T-helper 1 cell treated with Interleukin-12 subunit alpha and Interleukin-12 subunit beta and Interleukin-4 antibody, amounts not matched to agents 30 μg/mL and 1 μg/mL, for 36 hours (primary cell): ENCODE measurements around the gene PIH1D1.

ENCODE experiments used
- H3K27ac Mint-ChIP-seq: one replicate; pipeline ENCODE4 v1.8.0; 2021; ENCODE audit warnings: mild to moderate bottlenecking, mixed read lengths
- H3K27me3 Mint-ChIP-seq: one replicate; pipeline ENCODE4 v1.8.0; 2021; ENCODE audit warnings: low read depth, mixed read lengths
- H3K36me3 Mint-ChIP-seq: one replicate; pipeline ENCODE4 v1.8.0; 2021; ENCODE audit warnings: low read depth, mixed read lengths
- H3K4me1 Mint-ChIP-seq: one replicate; pipeline ENCODE4 v1.8.0; 2021; ENCODE audit warnings: low read depth, mixed read lengths
- H3K4me3 Mint-ChIP-seq: one replicate; pipeline ENCODE4 v1.8.0; 2021; ENCODE audit warnings: mild to moderate bottlenecking, moderate library complexity, mixed read lengths
- H3K9me3 Mint-ChIP-seq: one replicate; pipeline ENCODE4 v1.8.0; 2021; ENCODE audit warnings: mixed read lengths

The PIH1D1 gene

GRCh38 chr19:49396738-49397505 is 54.7 kb downstream of the PIH1D1 start:
- peaks cover 14% of the 10 kb centered on the region for H3K4me1 Mint-ChIP-seq
- no peaks in the 10 kb centered on the region for H3K36me3 Mint-ChIP-seq
- H3K27ac Mint-ChIP-seq: no peak overlapping the region
- no peak overlapping the region for H3K4me3 Mint-ChIP-seq
- H3K9me3 Mint-ChIP-seq: no peaks in the 10 kb centered on the region
- peaks cover 12% of the 10 kb centered on the region for H3K27me3 Mint-ChIP-seq
